Epithelial cell of esophagus (primary cell): ENCODE results near the gene TCTN3.
"Not testable (repeated sequence)": the region's sequence is repeated elsewhere in the genome, so short reads cannot be mapped to it uniquely, and the experiment has no call there.

Experiments used
- DNase-seq: peaks from one replicate; pipeline ENCODE4 v3.0.0; 2010; ENCODE audit warnings: low read depth
- H3K4me3 ChIP-seq: 2 replicates; pipeline ENCODE4 v1.5.1; 2011; ENCODE audit warnings: mild to moderate bottlenecking, low read length, control low read depth
- TF ChIP-seq, protein P1 (sequence below): IDR thresholded peaks from 2 replicates; pipeline ENCODE4 v1.5.1; 2011; ENCODE audit warnings: low read depth, mild to moderate bottlenecking, low read length, control low read depth, inconsistent platforms; ENCODE audit not compliant: insufficient read depth; ENCODE audit errors: missing control alignments

Gene TCTN3, protein sequence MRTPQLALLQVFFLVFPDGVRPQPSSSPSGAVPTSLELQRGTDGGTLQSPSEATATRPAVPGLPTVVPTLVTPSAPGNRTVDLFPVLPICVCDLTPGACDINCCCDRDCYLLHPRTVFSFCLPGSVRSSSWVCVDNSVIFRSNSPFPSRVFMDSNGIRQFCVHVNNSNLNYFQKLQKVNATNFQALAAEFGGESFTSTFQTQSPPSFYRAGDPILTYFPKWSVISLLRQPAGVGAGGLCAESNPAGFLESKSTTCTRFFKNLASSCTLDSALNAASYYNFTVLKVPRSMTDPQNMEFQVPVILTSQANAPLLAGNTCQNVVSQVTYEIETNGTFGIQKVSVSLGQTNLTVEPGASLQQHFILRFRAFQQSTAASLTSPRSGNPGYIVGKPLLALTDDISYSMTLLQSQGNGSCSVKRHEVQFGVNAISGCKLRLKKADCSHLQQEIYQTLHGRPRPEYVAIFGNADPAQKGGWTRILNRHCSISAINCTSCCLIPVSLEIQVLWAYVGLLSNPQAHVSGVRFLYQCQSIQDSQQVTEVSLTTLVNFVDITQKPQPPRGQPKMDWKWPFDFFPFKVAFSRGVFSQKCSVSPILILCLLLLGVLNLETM

DNA sequence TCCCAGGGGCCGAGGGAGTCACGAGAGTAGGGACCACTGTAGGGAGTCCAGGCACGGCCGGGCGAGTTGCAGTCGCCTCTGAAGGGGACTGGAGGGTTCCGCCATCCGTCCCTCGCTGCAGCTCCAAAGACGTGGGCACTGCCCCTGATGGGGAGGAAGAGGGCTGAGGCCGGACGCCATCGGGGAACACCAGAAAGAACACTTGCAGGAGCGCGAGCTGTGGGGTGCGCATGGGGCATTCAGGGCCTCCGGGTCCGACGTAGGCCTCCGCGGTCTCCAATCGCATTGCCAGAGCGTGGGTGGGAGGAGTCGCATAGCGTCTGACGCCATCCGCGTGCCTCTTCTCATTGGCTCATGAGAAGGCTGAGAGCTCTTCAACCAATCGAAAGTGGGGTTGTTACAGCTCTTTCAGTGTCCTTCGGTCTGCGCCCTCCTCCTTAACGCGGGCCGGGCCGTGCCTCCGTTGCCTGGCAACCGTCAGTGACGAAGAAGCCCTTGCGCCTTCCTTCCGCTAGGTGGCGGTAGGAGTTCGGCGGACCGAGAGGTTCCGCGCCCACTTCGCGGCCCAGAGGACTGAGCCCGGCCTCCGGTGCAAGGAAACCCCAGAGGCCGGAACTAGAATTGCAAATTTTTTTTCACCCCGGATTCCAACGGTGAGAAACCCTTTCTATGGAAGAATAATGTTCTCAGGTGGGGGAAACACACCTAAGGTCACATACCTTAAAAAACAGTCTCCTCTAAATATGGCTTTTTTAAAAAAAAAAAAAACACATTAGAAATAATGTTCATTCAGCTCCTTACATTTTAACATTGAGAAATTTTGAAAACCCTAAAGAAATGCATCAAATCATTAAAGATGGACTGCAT, at the start of gene TCTN3:
TCTN3 (minus strand) TSS at position 260 of the 867 bp plus-strand sequence; CDS start at position 232, 28 bp downstream.
- DNase-seq = peak; percentile 100
- peak within 1 kb of the TSS; percentile 96 for H3K4me3 ChIP-seq
- TF ChIP-seq, protein P1, sequence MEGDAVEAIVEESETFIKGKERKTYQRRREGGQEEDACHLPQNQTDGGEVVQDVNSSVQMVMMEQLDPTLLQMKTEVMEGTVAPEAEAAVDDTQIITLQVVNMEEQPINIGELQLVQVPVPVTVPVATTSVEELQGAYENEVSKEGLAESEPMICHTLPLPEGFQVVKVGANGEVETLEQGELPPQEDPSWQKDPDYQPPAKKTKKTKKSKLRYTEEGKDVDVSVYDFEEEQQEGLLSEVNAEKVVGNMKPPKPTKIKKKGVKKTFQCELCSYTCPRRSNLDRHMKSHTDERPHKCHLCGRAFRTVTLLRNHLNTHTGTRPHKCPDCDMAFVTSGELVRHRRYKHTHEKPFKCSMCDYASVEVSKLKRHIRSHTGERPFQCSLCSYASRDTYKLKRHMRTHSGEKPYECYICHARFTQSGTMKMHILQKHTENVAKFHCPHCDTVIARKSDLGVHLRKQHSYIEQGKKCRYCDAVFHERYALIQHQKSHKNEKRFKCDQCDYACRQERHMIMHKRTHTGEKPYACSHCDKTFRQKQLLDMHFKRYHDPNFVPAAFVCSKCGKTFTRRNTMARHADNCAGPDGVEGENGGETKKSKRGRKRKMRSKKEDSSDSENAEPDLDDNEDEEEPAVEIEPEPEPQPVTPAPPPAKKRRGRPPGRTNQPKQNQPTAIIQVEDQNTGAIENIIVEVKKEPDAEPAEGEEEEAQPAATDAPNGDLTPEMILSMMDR = peak; percentile 95

DNA sequence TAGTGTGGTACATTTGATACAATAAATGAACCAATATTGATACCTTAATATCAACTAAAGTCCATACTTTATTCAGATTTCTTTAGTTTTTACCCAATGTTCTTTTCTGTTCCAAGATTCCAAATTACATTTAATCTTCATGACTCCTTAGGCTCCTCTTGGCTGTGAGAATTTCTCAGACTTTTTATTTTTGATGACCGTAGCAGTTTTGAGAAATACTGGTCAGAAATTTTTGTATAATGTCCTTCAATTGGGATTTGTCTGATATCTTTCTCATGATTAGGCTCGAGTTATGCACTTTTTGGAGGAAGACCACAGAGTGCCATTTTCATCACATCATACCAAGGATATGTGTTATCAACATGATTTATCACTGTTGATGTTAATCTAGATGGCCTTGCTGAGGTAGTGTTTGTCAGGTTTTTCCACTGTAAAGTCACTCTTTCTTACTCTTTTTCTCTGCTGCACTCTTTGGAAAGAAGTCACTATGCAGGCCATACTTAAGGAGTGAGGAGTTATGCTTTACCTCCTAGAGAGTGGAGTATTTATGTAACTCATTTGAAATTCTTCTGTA, 49.3 kb upstream of the TCTN3 start:
- H3K4me3 ChIP-seq = no peak overlapping the region
- TF ChIP-seq, protein P1 = no peak
- DNase-seq = no peak

DNA sequence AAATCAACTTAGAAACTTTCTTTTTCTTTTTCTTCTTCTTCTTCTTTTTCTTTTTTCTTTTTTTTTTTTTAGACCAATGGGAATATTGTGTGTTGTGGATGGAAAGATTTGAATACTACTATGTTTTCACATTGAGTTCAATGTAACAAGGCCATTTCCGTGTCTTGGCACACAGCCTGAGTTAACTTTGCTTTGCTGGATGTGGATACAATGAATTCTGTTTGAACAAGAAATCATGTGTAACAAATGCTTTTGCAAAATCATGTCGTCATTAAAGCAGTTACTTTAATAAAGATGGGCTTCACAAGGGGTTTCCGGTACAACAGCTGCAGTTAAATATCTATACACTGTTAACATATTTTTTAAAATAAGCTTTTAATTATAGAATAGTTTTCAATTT, 48.8 kb upstream of the TCTN3 start:
- H3K4me3 ChIP-seq = no peak overlapping the region
- DNase-seq = no peak
- TF ChIP-seq, protein P1 = no peak

DNA sequence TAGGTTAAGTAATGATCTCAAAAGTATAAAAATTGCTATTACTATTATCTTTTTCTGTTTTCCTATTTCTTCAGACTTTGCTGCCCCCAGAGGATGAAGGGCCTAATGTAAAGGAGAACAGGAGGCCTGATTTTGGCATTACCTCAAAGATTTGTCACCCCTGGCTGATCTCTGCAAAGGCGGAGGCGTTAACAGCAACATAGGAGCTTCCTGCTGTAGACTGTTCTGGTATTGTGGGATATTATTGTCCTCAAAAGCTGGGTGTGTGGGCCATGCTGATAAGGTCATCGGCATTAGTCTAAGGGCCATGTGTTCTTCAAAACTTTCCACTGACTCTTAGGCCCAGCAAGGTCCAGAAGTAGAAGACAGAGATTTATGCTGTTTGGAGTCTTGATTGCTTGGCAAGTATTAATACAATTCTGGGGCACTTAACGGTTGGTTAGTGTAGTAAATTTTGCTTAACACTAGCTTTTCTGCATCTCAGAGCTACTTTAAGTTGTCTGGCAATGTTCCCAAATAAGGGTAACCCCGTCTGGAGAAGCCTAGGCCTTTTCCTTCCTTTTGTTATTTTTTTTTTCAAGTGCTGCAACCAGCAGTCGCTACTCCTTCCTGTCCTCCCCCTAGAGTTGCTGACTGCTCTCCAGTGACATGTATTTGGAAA, 48.2 kb upstream of the TCTN3 start:
- H3K4me3 ChIP-seq = no peak overlapping the region
- DNase-seq = no peak
- TF ChIP-seq, protein P1 = no peak

DNA sequence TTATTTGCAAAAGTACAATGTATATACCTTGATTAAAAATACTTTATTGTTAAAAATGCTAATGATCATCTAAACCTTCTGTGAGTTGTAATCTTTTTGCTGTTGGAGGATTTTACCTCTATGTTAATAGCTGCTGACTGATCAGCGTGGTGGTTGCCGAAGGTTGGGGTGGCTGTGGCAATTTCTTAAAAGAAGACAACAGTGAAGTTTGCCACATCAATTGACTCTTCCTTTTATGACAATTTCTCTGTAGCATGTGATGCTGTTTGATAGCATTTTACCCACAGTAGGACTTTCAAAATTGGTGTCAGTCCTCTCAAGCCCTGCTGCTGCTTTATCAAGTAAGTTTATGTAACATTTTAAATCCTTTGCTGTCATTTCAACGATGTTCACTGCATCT, 45.3 kb upstream of the TCTN3 start:
- TF ChIP-seq, protein P1 = no peak
- H3K4me3 ChIP-seq = no peak overlapping the region
- DNase-seq = no peak

DNA sequence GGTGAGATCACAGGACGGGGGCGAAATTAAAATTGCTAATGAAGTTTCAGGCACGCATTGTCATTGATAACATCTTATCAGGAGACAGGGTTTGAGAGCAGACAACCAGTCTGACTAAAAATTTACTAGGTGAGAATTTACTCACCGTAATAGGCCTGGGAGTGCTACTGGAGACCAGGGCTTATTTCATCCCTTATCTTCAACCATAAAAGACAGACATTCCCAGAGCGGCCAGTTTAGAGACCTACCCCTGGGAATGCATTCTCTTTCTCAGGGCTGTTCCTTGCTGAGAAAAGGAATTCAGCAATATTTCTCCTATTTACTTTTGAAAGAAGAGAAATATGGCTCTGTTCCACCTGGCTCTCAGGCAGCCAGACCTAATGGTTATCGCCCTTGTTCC, 39.2 kb upstream of the TCTN3 start:
- H3K4me3 ChIP-seq, DNase-seq: not testable (repeated sequence)
